ENCODE results near the gene PHF19.

GRCh38 chr9:120829650-120830049 lies 47.3 kb downstream of the PHF19 start:
- TF ChIP-seq CTCF (IDR thresholded peaks at IDR 0.05; ENCODE audit: low read depth, low read length) (no peak), POLR2A (IDR thresholded peaks at IDR 0.05; ENCODE audit: extremely low read depth, insufficient read length) (no peak), MAX (IDR thresholded peaks at IDR 0.05; ENCODE audit: low read depth, low read length) (no peak), MYC (IDR thresholded peaks at IDR 0.05; ENCODE audit: low read depth, low read length) (no peak)
